ENCODE data around the gene BIRC6. TPM values are rescaled to one million over a fixed set of nuclear protein-coding genes. Genes with fewer than 3 reads are reported as not detected.
"Not testable (repeated sequence)": the region's sequence is repeated elsewhere in the genome, so short reads cannot be mapped to it uniquely, and the experiment has no call there.

Gene BIRC6
- total RNA-seq, 1 experiment from 2014 or later = 182 TPM

DNA sequence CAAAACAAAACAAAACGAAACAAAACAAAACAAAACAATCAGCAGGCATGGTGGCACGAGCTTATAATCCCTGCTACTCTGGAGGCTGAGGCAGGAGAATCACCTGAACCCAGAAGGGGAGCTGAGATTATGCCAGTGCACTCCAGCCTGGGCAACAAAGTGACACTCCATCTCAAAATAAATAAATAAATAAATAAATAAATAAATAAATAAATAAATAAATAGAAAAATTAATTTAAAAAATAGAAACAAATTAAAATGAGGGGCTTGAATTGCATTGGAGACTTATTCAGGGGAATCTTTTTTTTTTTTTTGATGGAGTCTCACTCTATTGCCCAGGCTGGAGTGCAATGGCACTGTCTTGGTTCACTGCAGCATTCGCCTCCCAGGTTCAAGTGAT is 6.0 kb upstream of the BIRC6 start:
- not testable (repeated sequence) for H4K20me1 ChIP-seq (ENCODE audit: insufficient read depth, low read depth, low read length); H3K4me3 ChIP-seq (ENCODE audit: low read length); H3K9me3 ChIP-seq (ENCODE audit: low read length); H3K27ac ChIP-seq (ENCODE audit: low read length); H3K9ac ChIP-seq (ENCODE audit: low read length); H3K9me2 ChIP-seq (replicated peaks; ENCODE audit: insufficient read depth, low read length); H3K27me3 ChIP-seq (ENCODE audit: low read length); H3K4me2 ChIP-seq (ENCODE audit: low read depth, low read length, poor library complexity, severe bottlenecking); DNase-seq; H3K36me3 ChIP-seq (ENCODE audit: insufficient read depth, low read length); H3K79me2 ChIP-seq (ENCODE audit: low read length); H2AFZ ChIP-seq (ENCODE audit: low read length)
- peaks cover 17% of the 10 kb centered on the region for H3K4me1 ChIP-seq (ENCODE audit: low read length)

- peak overlapping the region; percentile 13; the same call in 1 of the 2 replicates for H2AFZ ChIP-seq (ENCODE audit: low read length)
- no peaks in the 10 kb centered on the region for H3K9me2 ChIP-seq (replicated peaks; ENCODE audit: insufficient read depth, low read length)
- H3K79me2 ChIP-seq (ENCODE audit: low read length) = peaks cover 51% of the 10 kb centered on the region
- no peak for DNase-seq
- no peaks in the 10 kb centered on the region for H3K9me3 ChIP-seq (ENCODE audit: low read length)
- peaks cover 23% of the 10 kb centered on the region for H4K20me1 ChIP-seq (ENCODE audit: insufficient read depth, low read depth, low read length)
- H3K27me3 ChIP-seq (ENCODE audit: low read length) = no peaks in the 10 kb centered on the region
- H3K4me3 ChIP-seq (ENCODE audit: low read length) = peak overlapping the region; percentile 99
- H3K36me3 ChIP-seq (ENCODE audit: insufficient read depth, low read length) = peaks cover 22% of the 10 kb centered on the region
- H3K4me2 ChIP-seq (ENCODE audit: low read depth, low read length, poor library complexity, severe bottlenecking) = peak overlapping the region; percentile 93
- H3K4me1 ChIP-seq (ENCODE audit: low read length) = peaks cover 40% of the 10 kb centered on the region
- peak overlapping the region; percentile 89 for H3K27ac ChIP-seq (ENCODE audit: low read length)
- H3K9ac ChIP-seq (ENCODE audit: low read length) = peak overlapping the region; percentile 100
These were observed 695 bp upstream of the BIRC6 start for GRCh38 chr2:32355976-32356680.

DNA sequence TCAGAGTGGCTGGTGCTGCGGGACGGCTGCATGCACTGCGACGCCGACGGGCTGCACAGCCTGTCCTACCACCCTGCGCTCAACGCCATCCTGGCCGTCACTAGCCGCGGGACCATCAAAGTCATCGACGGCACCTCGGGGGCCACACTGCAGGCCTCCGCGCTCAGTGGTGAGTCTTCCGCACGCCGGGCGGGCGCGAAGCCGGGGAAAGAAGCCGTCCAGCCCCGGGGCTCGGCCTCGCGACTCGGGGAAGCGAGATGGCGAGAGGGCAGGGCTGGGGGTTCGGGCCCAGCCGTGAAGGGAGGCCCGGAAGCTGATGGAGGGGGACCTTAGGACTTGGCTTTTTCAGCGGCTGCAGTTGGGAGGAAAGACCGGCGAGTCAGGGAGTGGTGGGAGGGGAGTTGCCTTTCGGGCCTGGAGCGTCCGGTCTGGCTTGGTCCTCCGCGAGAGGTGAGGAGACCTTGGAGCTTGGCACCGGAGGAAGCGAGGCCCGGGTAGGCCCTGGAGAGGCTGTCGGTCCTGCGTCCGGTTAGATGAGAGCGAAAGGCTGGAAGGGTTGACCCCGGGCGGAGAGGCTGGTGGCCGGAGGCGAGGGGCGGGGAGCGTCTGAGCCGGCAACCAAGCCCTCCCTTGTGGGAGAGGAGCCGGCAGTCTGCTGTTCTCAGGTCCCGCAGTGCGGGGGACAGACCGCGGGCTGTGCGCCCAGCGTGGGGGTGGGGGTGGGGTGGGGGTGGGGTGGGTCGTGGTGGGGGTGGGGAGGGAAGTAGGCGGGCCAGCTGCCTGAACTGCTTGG is 691 bp downstream of the BIRC6 start:
- Histone ChIP-seq H3K9ac (ENCODE audit: low read length) (peak overlapping the region; percentile 100), H3K79me2 (ENCODE audit: low read length) (peaks cover 65% of the 10 kb centered on the region), H2AFZ (ENCODE audit: low read length) (peak overlapping the region; percentile 68; the same call in 1 of the 2 replicates), H3K4me1 (ENCODE audit: low read length) (peaks cover 41% of the 10 kb centered on the region), H3K27me3 (ENCODE audit: low read length) (no peaks in the 10 kb centered on the region), H3K4me2 (ENCODE audit: low read depth, low read length, poor library complexity, severe bottlenecking) (peak overlapping the region; percentile 85), H4K20me1 (ENCODE audit: insufficient read depth, low read depth, low read length) (peaks cover 23% of the 10 kb centered on the region), H3K9me2 (replicated peaks; ENCODE audit: insufficient read depth, low read length) (no peaks in the 10 kb centered on the region), H3K4me3 (ENCODE audit: low read length) (peak overlapping the region; percentile 99), H3K27ac (ENCODE audit: low read length) (peak overlapping the region; percentile 89), H3K36me3 (ENCODE audit: insufficient read depth, low read length) (peaks cover 32% of the 10 kb centered on the region), H3K9me3 (ENCODE audit: low read length) (no peaks in the 10 kb centered on the region)
- peak; percentile 78 for DNase-seq

DNA sequence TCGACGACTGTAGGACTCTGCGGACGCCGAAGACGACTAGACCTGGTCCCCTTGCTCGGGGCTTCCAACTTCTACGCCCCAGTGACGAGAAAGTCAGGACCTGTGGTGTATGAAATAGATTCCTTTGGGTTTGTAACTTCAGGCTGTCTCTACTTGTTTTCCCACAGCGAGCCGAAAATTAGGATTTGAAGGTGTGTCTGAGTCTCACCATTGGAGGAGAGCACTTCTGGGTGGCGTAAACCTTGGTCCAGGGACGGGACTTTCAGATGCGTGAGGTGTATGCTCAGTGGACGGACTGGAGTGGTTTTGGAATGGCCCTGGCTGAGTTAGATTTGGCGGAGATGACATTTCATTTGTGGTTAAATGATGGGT is 1.3 kb downstream of the BIRC6 start:
- peaks cover 26% of the 10 kb centered on the region for H4K20me1 ChIP-seq (ENCODE audit: insufficient read depth, low read depth, low read length)
- H3K27ac ChIP-seq (ENCODE audit: low read length) = peak overlapping the region; percentile 55
- H3K4me1 ChIP-seq (ENCODE audit: low read length) = peaks cover 47% of the 10 kb centered on the region
- H3K9ac ChIP-seq (ENCODE audit: low read length) = peak overlapping the region; percentile 100
- H2AFZ ChIP-seq (ENCODE audit: low read length) = no peak overlapping the region
- H3K4me3 ChIP-seq (ENCODE audit: low read length) = peak overlapping the region; percentile 99
- H3K9me2 ChIP-seq (replicated peaks; ENCODE audit: insufficient read depth, low read length) = no peaks in the 10 kb centered on the region
- H3K79me2 ChIP-seq (ENCODE audit: low read length) = peaks cover 71% of the 10 kb centered on the region
- H3K27me3 ChIP-seq (ENCODE audit: low read length) = no peaks in the 10 kb centered on the region
- H3K9me3 ChIP-seq (ENCODE audit: low read length) = no peaks in the 10 kb centered on the region
- peak; percentile 49 for DNase-seq
- H3K4me2 ChIP-seq (ENCODE audit: low read depth, low read length, poor library complexity, severe bottlenecking) = peak overlapping the region; percentile 85
- peaks cover 36% of the 10 kb centered on the region for H3K36me3 ChIP-seq (ENCODE audit: insufficient read depth, low read length)

DNA sequence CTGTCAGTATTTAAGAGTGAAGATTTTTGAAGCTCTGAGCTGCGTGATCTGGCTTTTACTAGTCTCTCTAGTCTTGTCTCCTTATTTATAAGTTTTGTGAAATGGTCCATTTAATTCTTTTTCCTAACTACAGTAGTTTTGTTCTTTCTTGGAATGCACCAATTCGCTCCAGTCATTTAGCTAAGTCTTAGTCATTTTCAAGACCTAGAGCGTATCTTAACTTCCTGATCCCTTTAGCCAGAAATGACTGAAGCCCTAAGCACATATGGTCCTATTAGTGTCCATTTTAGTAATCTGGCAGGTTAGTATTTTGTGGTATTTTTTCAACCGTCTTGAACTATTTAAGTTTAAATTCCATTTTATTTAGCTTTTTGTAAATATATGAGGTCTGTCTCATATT is 3.6 kb downstream of the BIRC6 start:
- Histone ChIP-seq H3K36me3 (ENCODE audit: insufficient read depth, low read length) (peaks cover 45% of the 10 kb centered on the region), H3K27me3 (ENCODE audit: low read length) (no peaks in the 10 kb centered on the region), H3K9me3 (ENCODE audit: low read length) (no peaks in the 10 kb centered on the region), H3K4me1 (ENCODE audit: low read length) (peaks cover 57% of the 10 kb centered on the region), H3K4me3 (ENCODE audit: low read length) (no peak overlapping the region), H3K9ac (ENCODE audit: low read length) (no peak overlapping the region), H2AFZ (ENCODE audit: low read length) (no peak overlapping the region), H3K9me2 (replicated peaks; ENCODE audit: insufficient read depth, low read length) (no peaks in the 10 kb centered on the region), H3K79me2 (ENCODE audit: low read length) (peaks cover 94% of the 10 kb centered on the region), H3K4me2 (ENCODE audit: low read depth, low read length, poor library complexity, severe bottlenecking) (no peak overlapping the region), H3K27ac (ENCODE audit: low read length) (no peak overlapping the region), H4K20me1 (ENCODE audit: insufficient read depth, low read depth, low read length) (peaks cover 34% of the 10 kb centered on the region)
- DNase-seq = no peak

GRCh38 chr2:32362997-32363396 is 6.2 kb downstream of the BIRC6 start:
- not testable (repeated sequence) for H3K4me3 ChIP-seq (ENCODE audit: low read length); DNase-seq; H3K9ac ChIP-seq (ENCODE audit: low read length); H3K9me3 ChIP-seq (ENCODE audit: low read length); H3K27me3 ChIP-seq (ENCODE audit: low read length); H2AFZ ChIP-seq (ENCODE audit: low read length); H3K9me2 ChIP-seq (replicated peaks; ENCODE audit: insufficient read depth, low read length)
- peaks cover 100% of the 10 kb centered on the region for H3K79me2 ChIP-seq (ENCODE audit: low read length)
- H4K20me1 ChIP-seq (ENCODE audit: insufficient read depth, low read depth, low read length) = peaks cover 44% of the 10 kb centered on the region
- H3K27ac ChIP-seq (ENCODE audit: low read length) = peak overlapping the region; percentile 75
- peak overlapping the region; percentile 15 for H3K4me2 ChIP-seq (ENCODE audit: low read depth, low read length, poor library complexity, severe bottlenecking)
- peaks cover 61% of the 10 kb centered on the region for H3K4me1 ChIP-seq (ENCODE audit: low read length)
- H3K36me3 ChIP-seq (ENCODE audit: insufficient read depth, low read length) = peaks cover 49% of the 10 kb centered on the region

GRCh38 chr2:32363597-32363996 is 6.8 kb downstream of the BIRC6 start:
- H3K9me2 ChIP-seq (replicated peaks; ENCODE audit: insufficient read depth, low read length) = no peaks in the 10 kb centered on the region
- DNase-seq = no peak
- H4K20me1 ChIP-seq (ENCODE audit: insufficient read depth, low read depth, low read length) = peaks cover 39% of the 10 kb centered on the region
- peak overlapping the region; percentile 15 for H3K4me2 ChIP-seq (ENCODE audit: low read depth, low read length, poor library complexity, severe bottlenecking)
- peaks cover 49% of the 10 kb centered on the region for H3K36me3 ChIP-seq (ENCODE audit: insufficient read depth, low read length)
- H3K79me2 ChIP-seq (ENCODE audit: low read length) = peaks cover 100% of the 10 kb centered on the region
- H3K27me3 ChIP-seq (ENCODE audit: low read length) = no peaks in the 10 kb centered on the region
- H3K9me3 ChIP-seq (ENCODE audit: low read length) = no peaks in the 10 kb centered on the region
- H3K4me3 ChIP-seq (ENCODE audit: low read length) = no peak overlapping the region
- no peak overlapping the region for H3K9ac ChIP-seq (ENCODE audit: low read length)
- peaks cover 57% of the 10 kb centered on the region for H3K4me1 ChIP-seq (ENCODE audit: low read length)
- no peak overlapping the region for H2AFZ ChIP-seq (ENCODE audit: low read length)
- peak overlapping the region; percentile 75 for H3K27ac ChIP-seq (ENCODE audit: low read length)

GRCh38 chr2:32364290-32364689 is 7.5 kb downstream of the BIRC6 start:
- not testable (repeated sequence) for DNase-seq; H2AFZ ChIP-seq (ENCODE audit: low read length); H3K9ac ChIP-seq (ENCODE audit: low read length); H3K9me3 ChIP-seq (ENCODE audit: low read length); H3K4me2 ChIP-seq (ENCODE audit: low read depth, low read length, poor library complexity, severe bottlenecking); H3K27me3 ChIP-seq (ENCODE audit: low read length); H3K9me2 ChIP-seq (replicated peaks; ENCODE audit: insufficient read depth, low read length); H3K4me3 ChIP-seq (ENCODE audit: low read length)
- Histone ChIP-seq H3K79me2 (ENCODE audit: low read length) (peaks cover 100% of the 10 kb centered on the region), H3K4me1 (ENCODE audit: low read length) (peaks cover 52% of the 10 kb centered on the region), H3K27ac (ENCODE audit: low read length) (peak overlapping the region; percentile 75), H4K20me1 (ENCODE audit: insufficient read depth, low read depth, low read length) (peaks cover 39% of the 10 kb centered on the region), H3K36me3 (ENCODE audit: insufficient read depth, low read length) (peaks cover 42% of the 10 kb centered on the region)

Measured in Karpas-422 (cell line).